ENCODE measurements around the gene IFRD2.
A peak's percentile ranks its signal among the peaks of the same experiment; 100 is the strongest.

Gene IFRD2

DNA sequence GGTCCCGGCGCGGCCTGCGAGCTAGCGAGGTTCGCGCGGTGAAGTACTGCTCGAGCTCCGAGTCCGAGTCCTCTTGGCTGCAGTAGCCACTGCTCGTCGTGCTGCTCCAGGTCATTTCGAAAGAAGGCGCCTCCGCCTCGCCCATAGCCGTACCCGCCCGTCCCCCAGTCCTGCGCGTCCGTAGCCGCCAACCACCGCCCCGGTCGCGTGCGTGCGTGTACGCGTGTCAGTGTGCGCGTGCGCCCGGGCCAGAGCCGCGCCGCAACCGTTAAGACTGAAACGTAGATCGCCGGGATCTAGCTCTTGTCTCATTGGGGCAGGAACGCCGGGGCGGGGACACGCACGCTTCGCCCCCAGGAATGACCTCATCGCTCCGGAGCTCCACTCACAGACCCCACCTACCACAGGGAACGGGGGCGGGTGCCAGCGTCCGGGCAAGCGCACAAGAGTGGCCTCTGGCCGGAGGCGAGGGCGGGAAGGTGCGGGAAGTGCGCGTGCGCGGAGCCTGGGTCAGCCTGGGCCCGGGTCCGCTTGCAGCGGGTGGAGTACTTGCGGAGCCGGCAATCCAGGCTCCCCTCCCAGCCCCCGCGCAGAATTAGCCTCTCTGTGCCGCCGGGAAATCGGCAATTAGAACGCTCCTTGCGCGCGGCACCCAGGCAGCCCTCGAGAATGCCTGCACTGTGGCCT, 45.1 kb upstream of the IFRD2 start:
- peak; percentile 99 for DNase-seq (ENCODE audit: low read depth)
- peak overlapping the region; percentile 96 for H3K4me3 ChIP-seq (ENCODE audit: control insufficient read depth, low read depth, low read length)
- TF ChIP-seq, protein P1, sequence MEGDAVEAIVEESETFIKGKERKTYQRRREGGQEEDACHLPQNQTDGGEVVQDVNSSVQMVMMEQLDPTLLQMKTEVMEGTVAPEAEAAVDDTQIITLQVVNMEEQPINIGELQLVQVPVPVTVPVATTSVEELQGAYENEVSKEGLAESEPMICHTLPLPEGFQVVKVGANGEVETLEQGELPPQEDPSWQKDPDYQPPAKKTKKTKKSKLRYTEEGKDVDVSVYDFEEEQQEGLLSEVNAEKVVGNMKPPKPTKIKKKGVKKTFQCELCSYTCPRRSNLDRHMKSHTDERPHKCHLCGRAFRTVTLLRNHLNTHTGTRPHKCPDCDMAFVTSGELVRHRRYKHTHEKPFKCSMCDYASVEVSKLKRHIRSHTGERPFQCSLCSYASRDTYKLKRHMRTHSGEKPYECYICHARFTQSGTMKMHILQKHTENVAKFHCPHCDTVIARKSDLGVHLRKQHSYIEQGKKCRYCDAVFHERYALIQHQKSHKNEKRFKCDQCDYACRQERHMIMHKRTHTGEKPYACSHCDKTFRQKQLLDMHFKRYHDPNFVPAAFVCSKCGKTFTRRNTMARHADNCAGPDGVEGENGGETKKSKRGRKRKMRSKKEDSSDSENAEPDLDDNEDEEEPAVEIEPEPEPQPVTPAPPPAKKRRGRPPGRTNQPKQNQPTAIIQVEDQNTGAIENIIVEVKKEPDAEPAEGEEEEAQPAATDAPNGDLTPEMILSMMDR (conservative IDR thresholded peaks at IDR 0.05; ENCODE audit: control insufficient read depth, insufficient read depth, low read depth, low read length) = no peak

DNA sequence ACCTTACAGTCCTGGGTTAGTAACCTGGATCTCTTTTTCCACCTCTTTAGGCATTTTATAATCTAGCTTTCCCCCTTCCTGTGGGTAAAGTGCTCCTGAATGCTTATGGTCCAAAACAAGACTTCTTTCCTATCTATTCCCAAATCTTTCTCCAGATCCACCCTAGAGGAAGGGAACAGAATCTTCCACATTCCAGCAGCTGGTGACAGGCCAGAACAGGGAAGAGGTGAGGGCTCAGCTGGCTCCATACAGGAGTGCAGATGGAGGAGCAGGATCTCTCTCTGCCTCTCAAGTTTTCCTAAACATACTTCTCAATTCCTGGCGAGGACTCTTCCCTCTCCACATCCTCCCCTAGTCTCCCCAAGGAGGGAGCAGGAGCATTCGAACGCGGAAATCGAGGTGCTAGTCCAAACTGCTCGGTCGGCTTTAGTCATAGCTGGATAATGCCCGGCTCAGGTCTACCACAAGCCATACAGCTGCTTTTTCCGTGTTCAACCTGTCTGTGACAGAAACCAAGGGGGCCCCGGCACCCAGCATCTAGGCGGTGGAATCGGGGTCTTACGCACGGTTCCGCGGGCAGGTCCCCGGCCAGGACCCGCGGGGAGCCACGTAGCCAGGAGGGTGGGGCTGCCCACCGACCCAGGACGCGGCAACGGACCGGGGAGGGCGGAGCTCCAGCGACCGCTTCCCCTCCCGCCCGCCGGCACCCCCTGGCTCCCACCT, 44.4 kb upstream of the IFRD2 start:
- H3K4me3 ChIP-seq (ENCODE audit: control insufficient read depth, low read depth, low read length) = peak overlapping the region; percentile 96
- TF ChIP-seq, protein P1 (conservative IDR thresholded peaks at IDR 0.05; ENCODE audit: control insufficient read depth, insufficient read depth, low read depth, low read length) = no peak
- peak; percentile 46 for DNase-seq (ENCODE audit: low read depth)

DNA sequence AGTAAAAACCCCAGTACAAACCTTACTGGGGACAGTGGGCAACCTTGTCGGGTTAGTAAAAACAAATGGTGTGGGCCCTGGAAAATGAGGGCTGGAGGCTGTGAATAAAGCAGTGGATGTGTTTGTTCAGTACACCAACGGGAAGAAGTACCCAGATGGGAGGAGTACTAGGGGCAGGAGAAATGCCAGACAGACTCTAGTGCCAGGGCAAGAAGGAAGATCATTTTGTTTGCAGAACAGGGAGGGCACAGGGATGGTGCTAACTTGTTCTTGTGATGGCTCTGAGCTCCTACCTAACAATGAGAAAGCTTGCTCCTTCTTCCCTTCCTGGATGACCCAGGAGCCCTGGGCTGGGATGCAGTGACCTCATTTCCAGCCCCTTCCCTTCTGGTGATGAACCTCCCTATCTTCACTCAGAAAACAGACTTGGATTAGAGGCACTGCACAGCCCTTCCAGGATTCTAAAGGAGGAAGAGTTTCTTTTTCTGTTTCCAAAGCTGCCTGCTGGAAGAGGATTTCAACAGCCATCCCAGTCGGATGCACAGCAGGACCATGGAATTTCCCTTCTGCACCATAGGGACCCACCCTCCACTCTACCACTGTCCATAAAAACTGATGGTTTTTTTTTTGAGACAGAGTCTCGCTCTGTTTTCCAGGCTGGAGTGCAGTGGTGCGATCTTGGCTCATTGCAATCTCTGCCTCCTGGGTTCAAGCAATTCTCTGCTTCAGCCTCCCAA, 42.3 kb upstream of the IFRD2 start:
- DNase-seq (ENCODE audit: low read depth) = no peak
- peak overlapping the region; percentile 13 for H3K4me3 ChIP-seq (ENCODE audit: control insufficient read depth, low read depth, low read length)
- TF ChIP-seq, protein P1 (conservative IDR thresholded peaks at IDR 0.05; ENCODE audit: control insufficient read depth, insufficient read depth, low read depth, low read length) = no peak

DNA sequence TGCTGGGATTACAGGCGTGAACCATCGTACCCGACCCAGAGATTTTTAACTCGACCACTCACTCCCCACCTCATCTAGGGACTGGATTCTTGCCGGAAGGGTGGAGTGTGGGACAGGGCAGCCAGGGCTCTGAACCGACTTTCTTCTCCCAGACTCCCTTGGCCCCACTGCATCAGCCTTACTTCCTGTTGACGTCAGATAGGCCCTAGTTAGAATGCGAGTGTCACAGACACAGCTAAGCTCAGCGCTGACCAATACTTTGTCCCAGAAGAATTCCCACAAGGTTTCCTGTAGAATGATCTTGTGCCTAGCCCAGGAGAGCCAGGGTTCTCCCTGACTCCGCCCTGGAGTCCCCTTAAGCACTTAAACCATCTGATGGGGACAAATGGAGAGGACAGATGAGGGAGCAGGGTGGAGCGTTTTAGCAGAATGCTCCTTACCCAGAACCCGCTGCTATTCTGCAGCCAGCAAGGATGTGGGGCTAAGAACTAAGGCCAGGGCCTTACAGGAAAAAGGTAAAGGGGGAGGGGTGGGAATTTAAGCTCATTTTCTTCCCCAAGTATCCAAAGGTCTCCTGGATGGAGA, 41.6 kb upstream of the IFRD2 start:
- peak overlapping the region; percentile 13 for H3K4me3 ChIP-seq (ENCODE audit: control insufficient read depth, low read depth, low read length)
- DNase-seq (ENCODE audit: low read depth) = peak; percentile 93
- TF ChIP-seq, protein P1 (conservative IDR thresholded peaks at IDR 0.05; ENCODE audit: control insufficient read depth, insufficient read depth, low read depth, low read length) = no peak

DNA sequence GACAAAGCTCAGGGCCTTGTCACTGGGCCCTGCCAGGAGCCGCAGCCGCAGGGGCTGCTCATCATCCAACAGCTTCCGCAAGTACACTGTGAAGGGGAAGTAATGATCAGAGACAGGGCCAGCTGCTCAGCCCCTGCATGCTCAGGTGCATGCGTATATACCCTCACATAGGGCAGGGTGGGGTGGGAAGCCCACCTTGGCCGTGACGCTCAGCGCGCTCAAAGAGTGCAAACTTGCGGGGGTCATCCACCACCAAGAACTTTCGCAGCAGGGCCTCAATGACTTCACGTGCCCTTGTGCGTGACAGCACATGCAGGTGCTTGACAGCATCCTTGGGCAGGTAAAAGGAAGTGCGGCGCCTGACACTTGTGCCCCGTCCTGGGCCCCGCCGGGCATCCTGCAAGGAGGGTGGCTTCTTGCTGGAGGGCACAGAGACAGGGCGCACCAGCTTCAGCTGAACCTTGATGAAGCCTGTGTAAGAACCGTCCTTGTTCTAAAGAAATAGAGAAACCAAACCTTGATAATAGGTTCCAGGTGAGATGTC, 39.2 kb upstream of the IFRD2 start:
- TF ChIP-seq, protein P1 (conservative IDR thresholded peaks at IDR 0.05; ENCODE audit: control insufficient read depth, insufficient read depth, low read depth, low read length) = no peak
- no peak overlapping the region for H3K4me3 ChIP-seq (ENCODE audit: control insufficient read depth, low read depth, low read length)
- no peak for DNase-seq (ENCODE audit: low read depth)

DNA sequence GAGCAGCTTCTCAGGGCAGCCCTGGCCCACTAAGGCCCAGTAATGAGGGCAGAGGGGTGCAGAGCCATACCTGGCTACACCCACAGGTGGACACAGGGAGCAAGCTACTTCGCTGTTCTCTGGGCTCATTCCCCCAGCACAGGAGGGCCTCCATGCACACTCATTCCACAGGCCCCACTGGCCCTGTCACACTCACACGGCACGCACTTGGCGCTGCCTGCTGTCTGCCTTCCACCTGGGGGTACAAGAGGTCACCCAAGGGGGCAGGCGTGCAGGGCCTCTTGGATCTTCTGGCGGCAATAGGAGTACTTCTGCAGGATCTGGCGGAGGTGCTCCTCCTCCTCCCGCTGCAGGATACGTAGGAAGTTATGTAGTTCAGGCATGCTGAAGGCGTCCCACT, 38.1 kb upstream of the IFRD2 start:
- DNase-seq (ENCODE audit: low read depth) = no peak
- TF ChIP-seq, protein P1 (conservative IDR thresholded peaks at IDR 0.05; ENCODE audit: control insufficient read depth, insufficient read depth, low read depth, low read length) = no peak
- no peak overlapping the region for H3K4me3 ChIP-seq (ENCODE audit: control insufficient read depth, low read depth, low read length)

Data from fibroblast of mammary gland (primary cell).